GOT3 (cell line): ENCODE results near the gene PCSK4.
A peak's percentile ranks its signal among the peaks of the same experiment; 100 is the strongest.
"Not testable (repeated sequence)": the region's sequence is repeated elsewhere in the genome, so short reads cannot be mapped to it uniquely, and the experiment has no call there.

Source experiments
- DNase-seq: peaks from one replicate; lab custom pipeline; 2025; ENCODE audit warnings: mixed read lengths; lab: John Stamatoyannopoulos, UW

Gene PCSK4

DNA sequence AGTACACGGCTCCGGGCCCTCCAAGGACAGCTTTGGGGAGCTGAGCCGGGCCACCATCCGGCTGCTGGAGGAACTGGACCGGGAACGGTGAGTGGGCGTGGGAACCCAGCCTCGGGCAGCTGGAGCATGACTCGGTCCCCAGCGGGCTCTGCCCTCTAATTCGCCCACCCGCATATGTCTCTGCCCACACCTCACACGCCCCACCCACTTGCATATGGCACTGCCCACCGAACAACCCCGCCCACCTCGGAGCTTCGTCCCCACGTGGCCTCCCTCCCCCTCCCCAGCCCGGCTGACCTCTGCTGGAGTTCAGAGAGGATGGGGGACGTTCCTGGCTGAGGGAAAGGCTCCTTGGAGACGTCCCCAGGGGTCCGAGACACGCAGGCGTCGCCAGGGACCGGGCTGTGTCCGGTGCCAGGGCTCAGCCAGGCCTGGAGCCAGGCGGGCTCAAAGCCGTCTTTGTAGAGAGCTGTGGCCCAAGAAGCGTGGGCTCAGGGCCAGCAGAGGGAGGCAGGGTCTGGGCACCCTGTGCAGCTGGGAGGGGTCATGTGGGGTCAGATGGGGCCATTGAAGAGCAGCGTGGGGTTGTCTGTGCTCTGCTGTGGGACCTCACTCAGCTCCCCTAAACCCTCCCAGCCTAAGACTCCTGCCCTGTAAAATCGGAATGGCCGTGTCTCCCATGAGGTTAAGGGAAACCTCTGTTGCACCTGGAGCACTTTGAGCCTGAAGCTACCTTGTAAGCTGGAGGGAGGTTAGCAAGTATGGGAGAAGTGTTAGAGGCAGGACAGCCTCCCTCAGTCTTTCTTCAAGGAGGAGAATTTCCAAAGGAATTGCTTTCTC, 36.4 kb downstream of the PCSK4 start:
- DNase-seq = no peak

DNA sequence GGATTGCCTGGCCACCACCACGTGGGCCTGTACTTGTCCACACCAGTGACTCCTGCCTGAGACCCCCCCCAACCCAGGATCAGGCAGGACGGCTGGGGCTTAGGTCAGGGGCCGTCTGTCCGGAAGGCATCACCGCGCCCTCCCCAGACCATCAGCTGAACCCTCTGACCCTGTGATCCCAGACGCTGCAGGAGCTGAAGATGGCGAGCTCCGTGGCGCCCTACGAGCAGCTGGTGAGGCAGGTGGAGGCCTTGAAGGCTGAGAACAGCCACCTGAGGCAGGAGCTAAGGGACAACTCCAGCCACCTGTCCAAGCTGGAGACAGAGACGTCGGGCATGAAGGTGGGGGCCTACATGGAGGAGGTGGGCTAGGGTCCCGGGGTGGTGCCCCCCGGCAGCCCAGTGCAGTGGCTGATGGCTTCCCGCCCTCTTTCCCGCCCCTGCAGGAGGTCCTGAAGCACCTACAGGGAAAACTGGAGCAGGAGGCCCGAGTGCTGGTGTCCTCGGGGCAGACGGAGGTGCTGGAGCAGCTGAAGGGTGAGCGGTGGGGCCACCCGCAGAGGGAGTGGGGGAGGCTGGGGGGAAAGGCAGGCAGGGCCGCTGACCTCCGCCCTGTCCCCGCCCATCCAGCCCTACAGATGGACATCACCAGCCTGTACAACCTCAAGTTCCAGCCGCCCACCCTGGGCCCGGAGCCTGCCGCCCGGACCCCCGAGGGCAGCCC, 37.2 kb downstream of the PCSK4 start:
- DNase-seq = no peak

DNA sequence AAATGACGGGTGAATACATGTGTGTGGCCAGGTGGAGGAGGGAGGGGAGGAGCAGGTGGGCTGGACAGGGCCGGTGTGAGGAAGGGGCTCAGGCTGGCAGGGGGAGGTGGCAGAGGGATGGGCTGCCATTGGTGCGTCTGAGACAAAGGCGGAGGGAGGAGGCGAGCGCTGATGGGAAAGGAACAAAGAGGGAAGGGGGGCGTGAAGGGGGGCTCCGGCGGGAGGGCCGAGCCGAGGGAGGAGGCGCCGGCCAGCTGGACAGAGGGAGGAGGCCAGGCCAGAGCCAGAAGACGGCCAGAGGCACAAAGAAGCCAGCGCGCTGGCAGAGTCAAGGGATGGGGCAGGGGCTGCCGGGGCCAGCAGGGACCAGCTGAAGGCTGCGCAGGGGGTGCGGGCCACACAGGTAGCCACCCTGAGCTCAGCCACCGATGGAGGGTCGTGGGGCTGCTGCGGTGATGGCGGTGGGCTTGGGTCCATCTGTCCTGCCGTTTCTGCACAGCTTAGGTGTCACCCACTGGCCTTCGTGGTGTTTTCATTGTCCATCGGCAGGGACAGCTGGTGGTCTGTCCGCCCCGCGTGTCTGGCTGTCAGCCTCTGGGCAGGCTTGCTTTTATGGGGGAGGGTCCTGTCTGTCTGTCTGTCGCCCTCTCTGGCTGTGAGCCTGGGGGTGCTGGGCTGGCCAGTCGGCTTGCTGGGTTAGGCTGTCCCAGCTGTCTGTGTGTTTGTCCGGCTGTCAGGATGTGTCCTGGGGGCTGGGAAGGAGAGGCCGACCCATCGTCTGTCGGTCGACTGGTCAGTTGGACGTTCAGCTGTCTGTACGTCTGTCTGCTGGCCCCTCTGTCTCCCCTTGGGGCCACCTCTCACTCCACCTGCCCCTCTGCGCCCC, 38.0 kb downstream of the PCSK4 start:
- no peak for DNase-seq

DNA sequence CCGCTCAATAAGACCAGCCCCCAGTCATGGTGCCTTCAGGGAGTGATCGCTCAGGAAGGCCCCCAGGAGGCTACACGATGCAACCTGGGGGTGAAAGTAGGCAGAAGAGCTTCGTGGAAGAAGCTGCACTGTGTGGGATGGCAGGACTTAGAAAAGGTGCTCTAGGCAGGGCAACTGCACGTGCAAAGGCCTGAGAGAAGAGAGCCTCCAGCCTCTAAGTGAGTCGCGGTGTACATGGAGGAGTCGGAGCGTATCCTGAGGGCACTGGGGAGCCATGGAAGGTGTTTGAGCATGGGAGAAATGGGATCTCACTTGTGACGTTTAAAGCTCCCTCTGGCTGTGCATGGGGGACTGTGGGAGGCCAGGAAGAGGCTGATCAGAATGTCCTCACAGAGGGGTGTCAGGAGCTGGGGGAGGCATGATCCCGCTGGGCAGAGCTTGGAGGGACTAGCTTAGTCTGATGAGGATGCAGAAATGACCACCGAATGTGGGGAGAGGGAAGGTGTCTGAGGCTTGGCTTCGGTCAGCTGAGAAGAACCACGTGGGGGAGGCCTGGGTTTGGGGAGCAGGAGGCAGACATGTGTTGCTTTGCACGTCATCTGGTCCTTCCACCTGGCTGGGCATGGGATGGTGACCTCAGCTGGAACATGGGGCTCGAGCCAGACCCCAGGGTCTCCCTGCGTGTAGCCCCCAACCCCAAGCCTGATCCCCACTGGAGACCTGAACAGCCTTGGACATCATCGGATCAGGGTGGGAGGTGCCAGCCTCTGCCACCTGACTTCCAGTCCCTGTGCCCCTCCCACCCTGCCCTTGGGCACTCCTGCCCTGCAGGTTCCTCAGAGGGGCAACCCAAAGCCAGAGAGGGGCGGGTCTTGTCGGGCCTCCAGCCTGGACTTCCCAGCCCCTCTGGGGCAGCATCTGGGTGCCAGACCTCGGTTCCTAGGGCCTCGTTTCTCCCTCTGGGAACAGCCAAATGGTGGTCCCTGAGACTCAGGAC, 39.1 kb downstream of the PCSK4 start:
- DNase-seq = no peak

DNA sequence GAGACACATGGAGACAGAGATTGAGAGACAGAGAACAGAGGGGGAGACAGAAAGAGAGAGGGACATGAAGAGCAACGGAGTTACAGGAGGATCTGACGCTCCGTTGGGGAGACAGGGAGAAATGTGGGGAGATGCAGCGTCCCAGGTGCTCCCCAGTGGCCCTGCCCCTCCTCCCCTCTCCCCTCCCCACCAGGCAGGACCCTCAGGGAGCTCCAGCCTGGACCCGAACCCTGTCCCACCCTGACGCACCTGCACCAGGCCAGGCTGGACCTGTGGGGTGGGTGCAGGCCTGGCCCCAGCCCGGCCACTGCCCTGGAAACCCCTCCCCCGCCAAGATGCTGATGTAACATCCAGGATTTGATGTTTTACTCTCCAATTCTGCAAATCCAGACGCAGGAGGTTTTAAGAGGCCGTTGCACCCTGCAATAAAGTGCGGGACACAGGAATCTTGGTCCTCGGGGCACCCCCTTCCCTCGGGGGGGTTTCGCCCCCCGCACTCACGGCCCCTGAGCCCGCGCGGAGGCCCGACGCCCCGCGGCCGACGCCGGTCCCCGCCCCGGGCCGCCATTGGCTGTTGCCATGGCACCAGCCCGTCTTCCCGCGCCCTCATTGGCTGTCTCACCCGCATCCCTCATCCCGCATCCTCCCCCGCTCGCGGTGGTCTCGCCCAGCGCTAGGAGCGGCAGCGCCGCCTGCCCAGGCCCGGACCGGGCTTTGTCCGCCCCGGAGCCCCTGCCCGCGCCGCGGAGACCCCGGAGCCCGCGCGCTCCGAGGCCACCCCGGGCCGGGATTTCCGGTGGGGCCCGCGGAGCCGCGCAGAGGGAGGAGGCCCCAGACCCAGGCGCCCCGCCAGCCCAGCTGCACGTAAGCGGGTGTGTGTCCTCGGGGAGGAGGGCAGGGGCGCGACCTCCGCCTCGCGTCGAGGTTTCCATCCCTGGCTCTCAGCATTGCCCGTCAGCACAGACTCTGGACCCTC, 40.4 kb downstream of the PCSK4 start, which contains the start of gene APC2:
Gene APC2 (plus strand): TSS at position 655 of the 976 bp plus-strand sequence. CDS start 2,881 bp downstream, outside the sequence.
- no peak for DNase-seq

DNA sequence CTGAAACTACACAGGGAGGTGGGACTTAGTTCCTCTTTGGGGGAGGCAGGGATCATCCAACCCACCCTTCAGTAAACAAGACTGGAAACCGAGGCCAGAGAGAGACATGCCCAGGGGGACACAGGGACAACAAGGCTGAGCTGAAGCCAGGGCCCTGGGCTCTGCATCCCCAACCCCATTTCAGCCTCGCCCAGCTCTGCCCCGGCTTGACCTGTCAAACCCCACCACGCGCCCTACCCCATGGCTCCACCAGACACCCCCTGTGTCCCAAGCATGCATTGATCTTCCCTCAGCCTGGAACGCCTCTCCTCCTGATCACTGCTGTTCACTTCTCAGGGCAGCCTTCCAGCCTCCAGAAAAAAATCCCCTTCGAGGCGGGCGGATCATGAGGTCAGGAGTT, 42.2 kb downstream of the PCSK4 start:
- no peak for DNase-seq

DNA sequence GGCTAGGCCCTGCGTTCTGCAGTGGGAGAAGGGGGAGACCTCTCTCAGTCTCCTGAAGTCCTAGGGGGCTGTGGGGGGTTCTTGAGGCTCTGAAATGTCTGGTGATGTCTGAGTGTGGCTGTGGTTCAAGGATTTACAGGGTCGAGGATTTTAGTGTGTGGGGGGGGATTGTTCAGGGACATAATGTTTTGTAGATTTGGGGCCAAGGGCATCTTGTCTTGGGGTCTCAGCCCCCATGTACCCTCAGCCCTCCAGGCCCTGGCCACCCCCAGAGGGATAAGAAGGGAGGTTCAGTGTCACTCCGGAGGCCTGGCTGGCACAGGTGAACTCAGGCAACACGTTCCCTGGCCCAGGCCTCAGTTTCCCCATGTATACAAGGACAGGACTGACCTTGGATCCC, 42.6 kb downstream of the PCSK4 start:
- no peak for DNase-seq

DNA sequence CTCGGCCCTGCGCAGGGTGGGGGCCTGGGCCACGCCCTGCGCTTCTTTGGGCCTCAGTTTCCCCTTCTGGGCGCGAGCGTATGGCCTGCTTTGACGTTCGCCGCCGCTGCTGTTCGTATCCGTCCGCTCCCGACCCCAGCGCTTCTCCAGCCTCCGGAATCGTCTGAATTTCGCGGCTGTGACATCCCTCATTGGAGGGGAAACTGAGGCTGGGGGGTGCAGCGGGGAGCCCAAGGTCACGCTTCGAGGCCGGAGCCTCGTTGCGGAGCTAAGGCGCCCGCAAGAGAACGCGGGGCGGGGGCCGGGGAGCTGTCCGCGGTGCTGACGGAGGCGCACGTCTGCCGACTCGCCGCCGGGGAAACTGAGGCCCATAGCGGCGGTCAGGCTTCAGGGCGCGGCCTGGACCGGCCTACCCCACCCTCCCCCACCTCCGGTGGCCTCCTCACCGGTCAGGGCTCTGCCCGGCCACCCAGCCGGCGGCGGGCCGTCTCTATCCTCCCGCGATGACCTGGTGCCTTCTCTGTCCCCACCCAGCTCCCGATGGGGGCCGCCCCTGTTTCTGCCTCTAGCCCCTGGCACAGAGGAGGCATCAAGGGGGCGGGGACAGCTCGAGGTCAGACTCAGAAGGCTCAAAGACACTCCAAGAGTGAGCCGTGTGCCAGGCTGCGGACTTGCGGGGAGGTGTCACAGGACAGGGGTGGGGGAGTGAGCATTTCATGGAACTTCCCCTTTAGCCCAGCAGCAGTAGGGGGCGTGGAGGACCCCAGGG, 43.3 kb downstream of the PCSK4 start:
- no peak for DNase-seq

DNA sequence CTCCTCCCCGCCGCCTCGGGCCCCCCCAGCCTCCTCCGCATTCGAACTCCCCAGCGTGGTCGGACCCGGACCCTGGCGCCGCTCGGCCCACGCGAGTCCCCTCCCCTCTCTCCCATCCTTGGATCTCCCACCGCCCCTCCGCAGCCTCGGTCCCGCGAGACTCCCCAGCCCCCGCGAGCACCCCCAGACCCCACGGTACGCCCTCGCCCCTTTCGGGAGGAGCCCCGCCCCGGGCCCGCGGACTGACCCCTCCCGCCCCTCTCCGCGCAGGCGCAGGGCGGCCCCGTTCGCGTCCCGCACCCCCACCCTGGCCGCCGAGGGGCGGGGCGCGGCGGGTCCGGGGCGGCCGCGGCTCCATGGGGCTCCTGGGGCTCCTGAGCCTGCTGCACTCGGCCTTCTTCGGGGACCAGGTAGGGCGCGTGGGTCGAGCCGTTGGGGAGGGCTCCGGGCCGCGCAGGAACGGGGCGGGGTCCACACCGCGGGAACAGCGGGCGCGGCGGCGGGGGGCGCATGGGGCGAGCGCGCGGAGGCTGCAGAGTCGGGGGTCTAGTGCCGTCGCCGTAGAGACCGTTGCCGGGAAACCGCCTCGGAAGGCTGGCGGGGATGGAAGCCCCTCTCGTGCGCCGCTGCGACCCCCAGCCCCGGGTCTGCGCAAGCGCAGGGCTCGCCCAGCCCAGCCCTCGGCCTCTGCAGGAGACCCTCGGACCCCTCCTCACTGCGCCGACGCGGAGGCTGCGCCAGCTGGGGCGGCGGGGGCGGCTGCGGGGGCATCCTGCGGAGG, 44.0 kb downstream of the PCSK4 start:
- DNase-seq = no peak

DNA sequence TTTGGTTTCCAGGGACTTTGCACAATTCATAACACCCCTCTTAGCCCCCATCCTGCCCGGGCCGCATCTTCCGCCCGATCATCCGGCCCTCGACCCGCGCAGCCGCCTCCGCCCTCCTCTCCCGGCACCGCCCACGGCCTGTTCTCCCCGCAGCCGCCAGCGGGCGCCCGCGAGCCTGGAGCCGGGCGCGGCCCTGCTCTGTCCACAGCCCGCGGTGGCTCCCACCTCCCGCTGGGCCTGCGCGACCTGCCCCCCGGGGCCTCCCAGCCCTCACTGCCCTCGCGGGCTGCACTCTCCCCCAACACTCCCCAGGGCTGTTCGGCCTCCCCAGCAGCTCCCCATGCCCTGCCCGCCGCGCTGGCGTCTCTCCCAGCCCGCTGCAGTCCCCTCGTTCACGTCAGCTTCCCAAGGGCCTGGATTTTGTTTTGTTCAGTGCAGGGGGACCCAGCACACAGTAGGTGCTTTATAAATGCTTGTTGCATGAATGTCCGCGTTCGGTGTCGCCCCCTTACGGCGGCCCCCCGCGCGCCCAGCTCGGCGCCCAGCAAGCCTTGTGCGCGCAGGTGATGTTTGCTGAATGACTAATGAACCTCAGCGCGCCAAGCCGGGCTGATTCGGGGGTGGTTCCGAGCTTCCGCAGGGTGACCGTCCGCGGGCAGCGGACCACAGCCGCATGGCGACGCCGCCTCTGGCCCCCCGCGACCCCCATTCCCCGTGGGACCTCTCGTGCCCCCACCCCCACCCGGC, 44.8 kb downstream of the PCSK4 start:
- peak; percentile 26 for DNase-seq

DNA sequence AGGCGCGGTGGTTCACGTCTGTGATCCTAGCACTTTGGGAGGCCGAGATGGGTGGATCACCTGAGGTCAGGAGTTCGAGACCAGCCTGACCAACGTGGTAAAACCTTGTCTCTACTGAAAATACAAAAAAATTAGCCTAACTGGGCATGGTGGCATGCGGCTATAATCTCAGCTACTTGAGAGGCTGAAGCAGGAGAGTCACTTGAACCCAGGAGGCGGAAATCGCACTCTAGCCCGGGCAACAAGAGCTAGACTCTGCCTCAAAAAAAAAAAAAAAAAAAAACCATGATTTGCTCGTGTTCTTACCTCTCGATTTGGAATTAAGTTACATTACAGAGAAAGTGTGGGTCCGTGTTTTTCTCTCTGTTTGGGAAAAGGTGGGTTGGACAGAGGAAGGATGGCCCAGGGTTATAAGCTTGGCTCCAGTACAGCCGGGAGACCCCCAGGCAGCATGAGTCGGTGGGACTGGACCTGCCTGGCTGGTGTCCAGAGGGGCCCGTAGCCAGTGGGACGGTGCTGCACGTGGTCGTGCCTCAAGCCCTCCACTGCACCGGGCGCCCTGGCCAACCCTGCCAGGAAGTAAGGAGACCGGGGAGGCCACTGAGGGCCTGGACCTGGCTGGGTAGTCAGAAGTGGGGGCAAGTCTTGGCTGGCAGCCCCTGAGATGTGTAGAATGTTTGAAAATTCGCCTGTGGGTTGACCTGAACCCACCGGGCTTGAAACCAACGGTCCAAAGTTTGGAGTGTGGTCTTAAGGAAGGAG, 48.3 kb downstream of the PCSK4 start:
- no peak for DNase-seq

DNA sequence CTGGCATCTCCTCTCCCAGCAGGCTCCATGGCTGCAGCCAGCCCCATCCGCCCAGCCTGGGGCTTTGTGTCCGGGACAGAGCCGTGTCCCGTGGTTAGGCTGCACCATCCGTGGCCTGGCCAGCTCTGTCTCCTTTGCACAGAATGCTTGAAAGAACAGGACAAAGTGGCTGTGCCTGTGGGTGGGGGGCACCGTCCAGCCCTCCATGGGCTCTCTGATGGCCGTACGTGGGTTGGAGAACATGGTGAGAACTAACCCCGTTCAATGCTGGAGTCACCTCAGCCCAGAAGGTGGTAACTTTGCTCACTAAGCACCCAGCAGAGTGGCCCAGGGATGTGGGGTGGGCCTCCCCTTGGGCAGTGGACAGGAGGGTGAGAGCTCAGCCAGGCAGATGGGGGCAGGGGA, 49.1 kb downstream of the PCSK4 start:
- DNase-seq = no peak

DNA sequence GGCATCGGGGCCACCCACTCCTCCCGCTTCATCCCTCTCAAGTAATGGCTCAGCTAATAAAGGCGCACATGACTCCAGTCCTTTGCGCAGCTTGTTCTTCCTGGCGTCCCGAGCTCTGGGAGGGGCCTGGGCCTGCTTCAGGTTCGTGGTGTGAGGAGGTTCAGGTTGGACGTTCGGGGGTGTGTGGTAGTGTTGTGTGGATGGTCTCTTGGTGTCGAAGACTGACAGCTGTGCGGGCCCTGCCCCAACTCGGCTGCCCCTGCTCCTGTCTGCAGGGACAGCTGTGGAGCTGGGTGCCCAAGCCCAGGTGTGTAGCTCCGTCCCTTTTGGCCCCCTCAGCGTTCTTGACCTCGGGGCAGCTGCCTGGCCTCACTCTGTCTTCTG, 49.7 kb downstream of the PCSK4 start:
- no peak for DNase-seq

DNA sequence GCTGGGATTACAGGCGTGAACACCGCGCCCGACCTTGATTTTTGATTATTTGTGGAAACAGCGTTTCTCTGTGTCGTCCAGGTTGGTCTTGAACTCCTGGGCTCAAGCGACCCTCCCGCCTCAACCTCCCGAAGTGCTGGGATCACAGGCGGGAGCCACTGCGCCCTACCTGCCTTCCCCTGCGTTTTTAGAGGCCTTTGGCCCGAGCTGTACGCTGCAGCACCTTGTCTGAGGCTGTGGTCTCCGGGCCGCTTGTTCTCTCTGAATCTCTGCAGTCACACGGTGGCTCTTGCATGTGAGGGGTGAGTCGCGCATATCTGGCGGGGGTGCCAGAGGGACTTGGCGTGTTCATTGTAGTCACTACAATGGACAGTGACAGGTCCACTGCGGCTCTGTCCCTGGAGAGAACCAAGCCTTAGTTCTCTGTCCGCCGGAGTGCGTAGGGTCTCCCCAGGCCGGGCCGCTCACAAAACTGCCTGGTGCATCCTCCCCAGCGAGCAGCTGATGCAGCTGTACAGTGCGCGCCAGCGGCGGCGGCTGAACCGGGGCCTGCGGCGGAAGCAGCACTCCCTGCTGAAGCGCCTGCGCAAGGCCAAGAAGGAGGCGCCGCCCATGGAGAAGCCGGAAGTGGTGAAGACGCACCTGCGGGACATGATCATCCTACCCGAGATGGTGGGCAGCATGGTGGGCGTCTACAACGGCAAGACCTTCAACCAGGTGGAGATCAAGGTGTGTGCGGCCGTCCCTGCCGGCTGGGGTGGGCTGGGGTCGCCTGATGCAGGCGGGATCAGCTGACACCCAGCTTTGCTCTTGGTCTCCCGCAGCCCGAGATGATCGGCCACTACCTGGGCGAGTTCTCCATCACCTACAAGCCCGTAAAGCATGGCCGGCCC, 50.4 kb downstream of the PCSK4 start:
- DNase-seq = not testable (repeated sequence)

DNA sequence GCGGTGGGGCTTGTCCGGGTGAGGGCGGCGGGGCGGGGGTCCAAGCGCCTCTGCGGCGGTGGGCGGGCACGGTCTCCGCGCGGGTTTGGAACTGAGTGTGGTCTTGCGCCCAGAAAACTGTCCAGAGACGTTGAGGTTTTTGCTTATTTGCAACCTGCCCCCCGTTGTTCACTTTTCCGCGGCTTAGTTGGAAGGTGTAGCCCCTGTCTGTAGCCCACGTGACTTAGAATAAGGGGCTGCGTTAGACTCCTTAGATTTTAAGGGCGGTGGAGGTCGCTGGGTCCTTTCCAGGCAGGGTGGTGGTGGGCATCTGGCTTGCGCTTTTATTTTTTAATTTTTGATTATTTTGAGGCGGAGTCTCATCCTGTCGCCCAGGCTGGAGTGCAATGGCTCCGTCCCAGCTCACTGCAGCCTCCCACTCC, 51.2 kb downstream of the PCSK4 start:
- no peak for DNase-seq
